ENCODE measurements around the gene DOCK4.

DNA sequence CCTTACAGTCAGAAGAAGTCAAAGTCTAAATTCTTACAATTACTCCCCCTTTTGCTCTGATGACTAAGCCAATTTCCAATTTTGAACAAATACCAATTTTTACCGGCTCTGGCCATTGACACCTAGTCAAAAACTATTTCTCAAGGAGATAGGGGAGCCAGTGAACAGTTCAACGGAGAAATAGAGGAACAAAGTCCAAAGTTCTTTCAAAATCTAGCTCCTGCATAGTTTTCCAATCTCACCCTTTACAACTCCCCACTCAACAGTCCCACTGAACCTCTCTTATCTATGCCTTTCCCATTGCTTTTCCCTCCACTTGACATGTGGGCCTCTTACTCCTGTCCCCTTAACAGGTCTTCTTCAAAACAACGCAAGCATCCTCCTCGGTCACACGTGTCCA lies 192.9 kb downstream of the DOCK4 start:
- TF ChIP-seq EP300 (IDR thresholded peaks at IDR 0.05; ENCODE audit: low read depth): no peak
- no peak for TF ChIP-seq POLR2A (IDR thresholded peaks at IDR 0.05)
- TF ChIP-seq, protein P1, sequence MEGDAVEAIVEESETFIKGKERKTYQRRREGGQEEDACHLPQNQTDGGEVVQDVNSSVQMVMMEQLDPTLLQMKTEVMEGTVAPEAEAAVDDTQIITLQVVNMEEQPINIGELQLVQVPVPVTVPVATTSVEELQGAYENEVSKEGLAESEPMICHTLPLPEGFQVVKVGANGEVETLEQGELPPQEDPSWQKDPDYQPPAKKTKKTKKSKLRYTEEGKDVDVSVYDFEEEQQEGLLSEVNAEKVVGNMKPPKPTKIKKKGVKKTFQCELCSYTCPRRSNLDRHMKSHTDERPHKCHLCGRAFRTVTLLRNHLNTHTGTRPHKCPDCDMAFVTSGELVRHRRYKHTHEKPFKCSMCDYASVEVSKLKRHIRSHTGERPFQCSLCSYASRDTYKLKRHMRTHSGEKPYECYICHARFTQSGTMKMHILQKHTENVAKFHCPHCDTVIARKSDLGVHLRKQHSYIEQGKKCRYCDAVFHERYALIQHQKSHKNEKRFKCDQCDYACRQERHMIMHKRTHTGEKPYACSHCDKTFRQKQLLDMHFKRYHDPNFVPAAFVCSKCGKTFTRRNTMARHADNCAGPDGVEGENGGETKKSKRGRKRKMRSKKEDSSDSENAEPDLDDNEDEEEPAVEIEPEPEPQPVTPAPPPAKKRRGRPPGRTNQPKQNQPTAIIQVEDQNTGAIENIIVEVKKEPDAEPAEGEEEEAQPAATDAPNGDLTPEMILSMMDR (IDR thresholded peaks at IDR 0.05): no peak
